Left lobe of liver (tissue), 2 donors: ENCODE results near the gene AHNAK. TPM values are rescaled to one million over a fixed set of nuclear protein-coding genes. Genes with fewer than 3 reads are reported as not detected.
"Not testable (repeated sequence)": the region's sequence is repeated elsewhere in the genome, so short reads cannot be mapped to it uniquely, and the experiment has no call there.

Experiments
- ATAC-seq: fragments of 200-7000 bp; cut with Tn5 transposase; one replicate; pipeline ENCODE4 v1.9.1; 2020; ENCODE audit warnings: mild to moderate bottlenecking, moderate library complexity
- DNase-seq: peaks from one replicate; pipeline ENCODE4 v3.0.0-alpha.2; 2020; ENCODE audit warnings: low spot score
- total RNA-seq: library from RNA; stranded (reverse); gene quantifications from one replicate; pipeline ENCODE4 v1.2.1, GENCODE V29; 2021
- donor health status: DM: no; HTN: no; CAD: no; lungs with moderate emphysema.
- donor health status: DM: no; HTN: yes; CAD: no.

The AHNAK gene
- 115 TPM for total RNA-seq

- DNase-seq (peak; percentile 89), ATAC-seq (peak; percentile 72)
Measured at GRCh38 chr11:62546244-62546928, at the start of gene AHNAK. Gene AHNAK, minus strand, starts transcription at chr11:62546806. Its CDS starts 10,708 bp downstream, at chr11:62536098.

GRCh38 chr11:62595124-62595523, 48.5 kb upstream of the AHNAK start:
- no peak for ATAC-seq
- DNase-seq: no peak

- peak; percentile 45 for ATAC-seq
- peak; percentile 71 for DNase-seq
Measured at GRCh38 chr11:62593434-62594044, 46.9 kb upstream of the AHNAK start.

GRCh38 chr11:62592989-62593421, 46.4 kb upstream of the AHNAK start:
- DNase-seq: no peak

GRCh38 chr11:62592146-62592815, 45.7 kb upstream of the AHNAK start:
- DNase-seq (no peak), ATAC-seq (peak; percentile 11)

More at GRCh38 chr11:62592989-62593421, 46.4 kb upstream of the AHNAK start:
- no peak for ATAC-seq

GRCh38 chr11:62591448-62592145, 45.0 kb upstream of the AHNAK start, which contains the start of gene TUT1:
Gene TUT1, minus strand, starts transcription at chr11:62591523. Its CDS starts 38 bp downstream, at chr11:62591485.
- peak; percentile 98 for DNase-seq
- ATAC-seq: peak; percentile 86

GRCh38 chr11:62588966-62589637, 42.5 kb upstream of the AHNAK start:
- DNase-seq (no peak), ATAC-seq (no peak)

GRCh38 chr11:62585356-62585755, 38.8 kb upstream of the AHNAK start:
- not testable (repeated sequence) for ATAC-seq, DNase-seq

GRCh38 chr11:62581735-62582134, 35.1 kb upstream of the AHNAK start:
- not testable (repeated sequence) for ATAC-seq, DNase-seq

GRCh38 chr11:62580959-62581715, 34.5 kb upstream of the AHNAK start:
- no peak for DNase-seq
- peak; percentile 72 for ATAC-seq

GRCh38 chr11:62579252-62579651, 32.6 kb upstream of the AHNAK start:
- ATAC-seq (no peak), DNase-seq (no peak)

- ATAC-seq (no peak), DNase-seq (no peak)
Measured at GRCh38 chr11:62578541-62578940, 31.9 kb upstream of the AHNAK start.

- ATAC-seq (no peak), DNase-seq (no peak)
Measured at GRCh38 chr11:62577046-62577714, 30.6 kb upstream of the AHNAK start.

GRCh38 chr11:62575837-62576236, 29.2 kb upstream of the AHNAK start:
- ATAC-seq: no peak
- no peak for DNase-seq

- ATAC-seq (peak; percentile 2), DNase-seq (peak; percentile 61)
Measured at GRCh38 chr11:62575156-62575555, 28.6 kb upstream of the AHNAK start.

- peak; percentile 31 for ATAC-seq
- peak; percentile 61 for DNase-seq
Measured at GRCh38 chr11:62574363-62575071, 27.9 kb upstream of the AHNAK start.

GRCh38 chr11:62573592-62574362, 27.2 kb upstream of the AHNAK start, which contains the start of gene EEF1G:
Gene EEF1G, minus strand, starts transcription at chr11:62573891. Its CDS starts 49 bp downstream, at chr11:62573842.
- peak; percentile 90 for ATAC-seq
- DNase-seq: peak; percentile 99
